T follicular helper cell (primary cell): Measurements from ENCODE around the gene MAP3K10.

Experiments
- DNase-seq: peaks from one replicate; pipeline ENCODE4 v3.0.0-alpha.2; 2020; ENCODE audit warnings: low read depth

Gene MAP3K10

GRCh38 chr19:40174092-40174491 lies 17.1 kb upstream of the MAP3K10 start:
- no peak for DNase-seq

DNA sequence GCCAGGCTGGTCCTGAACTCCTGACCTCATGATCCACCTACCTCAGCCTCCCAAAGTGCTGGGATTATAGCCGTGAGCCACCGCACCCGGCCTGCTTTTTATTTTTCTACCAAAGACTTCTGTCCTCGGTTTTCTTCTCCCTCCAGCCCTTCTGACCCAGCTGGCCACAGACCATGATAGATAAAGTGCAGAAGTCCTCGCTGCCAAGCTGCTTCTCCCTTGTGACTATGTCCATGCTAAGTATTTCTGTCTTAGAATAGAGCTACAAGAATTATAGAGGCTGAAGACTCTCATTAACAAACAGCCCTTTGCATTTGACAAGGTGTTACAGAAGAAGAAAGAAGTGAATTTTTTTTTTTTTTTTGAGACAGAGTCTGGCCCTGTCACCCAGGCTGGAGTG lies 15.4 kb upstream of the MAP3K10 start:
- DNase-seq = no peak

- no peak for DNase-seq
Measured at GRCh38 chr19:40177286-40178070, 13.7 kb upstream of the MAP3K10 start.

DNA sequence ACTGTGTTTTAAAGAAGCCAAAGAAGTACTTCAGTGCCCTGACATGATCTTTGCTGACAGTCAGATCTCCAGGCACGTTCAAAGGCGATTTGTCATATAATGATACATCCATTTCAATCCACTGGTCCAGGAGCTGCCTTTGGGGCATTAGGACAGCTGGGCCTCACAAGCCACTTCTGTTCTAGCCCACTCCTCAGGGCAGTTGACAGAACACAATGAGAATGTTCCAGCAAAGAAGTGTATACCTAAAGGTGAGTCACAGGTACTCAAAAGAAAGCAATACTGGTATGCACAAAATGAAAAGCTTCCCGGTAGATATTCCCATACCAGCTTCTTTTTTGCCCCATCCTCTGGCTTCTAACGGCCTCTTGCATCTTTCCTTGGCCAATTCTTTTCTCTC lies 12.5 kb upstream of the MAP3K10 start:
- no peak for DNase-seq

DNA sequence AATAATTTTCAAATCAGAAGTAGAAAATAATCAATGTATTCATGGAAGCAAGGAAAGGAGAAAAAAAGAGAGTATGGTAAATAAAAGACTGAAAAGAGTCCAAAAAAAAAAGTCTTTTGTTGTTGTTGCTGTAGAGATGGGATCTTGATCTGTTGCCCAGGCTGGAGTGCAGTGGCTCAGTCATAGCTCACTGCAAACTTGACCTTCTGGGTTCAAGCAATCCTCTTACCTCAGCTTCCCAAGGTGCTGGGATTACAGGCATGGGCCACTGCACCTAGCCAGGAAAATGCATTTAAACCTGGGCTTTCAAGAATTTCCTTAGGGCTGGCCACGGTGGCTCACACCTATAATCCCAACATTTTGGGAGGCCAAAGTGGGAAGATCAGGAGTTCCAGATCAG lies 7.0 kb upstream of the MAP3K10 start:
- no peak for DNase-seq

GRCh38 chr19:40191836-40192646 lies 815 bp downstream of the MAP3K10 start:
- DNase-seq = no peak

DNA sequence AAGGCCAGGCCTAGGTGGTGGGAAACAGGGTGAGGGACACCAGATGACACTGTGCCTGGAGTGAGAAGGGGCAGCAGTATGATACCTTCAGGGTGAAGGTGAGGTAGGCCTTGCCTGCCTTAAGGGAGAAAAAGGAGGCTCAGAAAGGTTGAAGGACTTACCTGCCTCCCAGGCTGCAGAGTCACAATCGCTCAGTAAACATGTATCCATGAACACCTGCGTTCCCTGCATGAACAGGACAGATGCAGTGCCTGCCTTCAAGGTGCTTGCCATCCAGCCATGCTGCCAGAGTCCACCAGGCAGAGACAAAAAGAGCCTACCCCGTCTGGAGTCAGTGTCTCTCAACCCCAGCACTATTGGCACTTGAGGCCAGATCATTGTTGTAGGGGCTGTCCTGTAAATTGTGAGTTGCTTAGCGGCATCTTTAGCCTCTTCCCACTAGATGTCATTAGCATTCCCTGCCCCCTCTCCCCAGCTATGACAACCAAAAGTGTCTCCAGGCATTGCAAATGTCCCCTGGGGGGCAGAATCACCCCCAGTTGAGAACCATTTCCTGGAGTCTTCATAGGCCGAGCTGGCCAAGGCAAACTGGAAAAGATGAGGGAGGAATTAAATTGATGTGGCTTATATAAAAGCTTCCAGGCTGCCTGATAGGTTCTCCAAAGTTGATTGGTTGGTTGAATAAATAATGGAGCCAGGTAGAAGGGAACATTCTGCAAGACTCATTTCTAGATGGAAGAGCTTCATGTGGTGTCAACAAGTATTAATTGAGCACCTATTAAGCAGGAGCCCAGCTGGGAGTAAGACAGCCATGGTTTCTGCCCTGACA lies 1.7 kb downstream of the MAP3K10 start:
- no peak for DNase-seq

- DNase-seq = no peak
Measured at GRCh38 chr19:40193587-40193849, 2.3 kb downstream of the MAP3K10 start.

GRCh38 chr19:40198272-40198990 lies 7.2 kb downstream of the MAP3K10 start:
- DNase-seq = no peak

DNA sequence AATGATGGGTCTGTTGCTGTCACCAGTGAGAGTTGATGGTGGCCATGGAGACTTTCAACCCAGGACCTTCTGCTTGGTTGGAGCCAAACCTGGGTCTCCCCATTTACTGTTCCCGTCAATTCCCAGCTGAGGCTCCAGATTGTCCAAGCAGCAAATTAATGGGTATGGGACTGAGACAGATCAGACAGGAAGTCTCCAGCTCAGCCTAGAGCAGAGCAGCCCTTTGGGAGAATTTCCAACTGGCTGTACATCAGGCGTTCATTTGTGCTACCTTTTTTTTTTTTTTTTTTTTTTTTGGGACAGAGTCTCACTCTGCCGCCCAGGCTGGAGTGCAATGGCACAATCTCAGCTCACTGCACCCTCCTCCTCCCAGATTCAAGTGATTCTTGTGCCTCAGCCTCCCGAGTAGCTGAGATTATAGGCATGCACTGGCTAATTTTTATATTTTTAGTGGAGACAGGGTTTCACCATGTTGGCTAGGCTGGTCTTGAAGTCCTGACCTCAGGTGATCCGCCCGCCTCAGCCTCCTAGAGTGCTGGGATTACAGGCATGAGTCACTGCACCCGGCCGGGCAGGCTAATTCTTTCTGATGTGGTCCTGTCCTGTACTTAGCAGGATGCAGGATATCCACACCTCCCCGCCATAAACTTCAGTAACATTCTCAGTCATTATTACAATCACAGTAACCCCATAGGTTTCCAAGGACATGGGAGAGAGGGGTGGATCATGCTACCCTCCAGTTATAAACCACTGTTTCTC lies 9.3 kb downstream of the MAP3K10 start:
- no peak for DNase-seq

- no peak for DNase-seq
Measured at GRCh38 chr19:40204381-40204780, 13.2 kb downstream of the MAP3K10 start.

DNA sequence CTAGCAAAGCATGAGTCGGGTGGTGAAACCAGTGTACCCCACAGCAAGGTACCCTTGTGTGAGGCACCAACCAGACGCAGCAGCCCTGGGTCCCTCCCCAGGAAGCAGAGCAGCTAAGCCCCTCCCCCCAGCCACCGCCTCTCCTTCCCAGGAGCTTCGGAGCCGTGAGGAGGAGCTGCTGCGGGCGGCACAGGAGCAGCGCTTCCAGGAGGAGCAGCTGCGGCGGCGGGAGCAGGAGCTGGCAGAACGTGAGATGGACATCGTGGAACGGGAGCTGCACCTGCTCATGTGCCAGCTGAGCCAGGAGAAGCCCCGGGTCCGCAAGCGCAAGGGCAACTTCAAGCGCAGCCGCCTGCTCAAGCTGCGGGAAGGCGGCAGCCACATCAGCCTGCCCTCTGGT lies 14.5 kb downstream of the MAP3K10 start:
- no peak for DNase-seq

DNA sequence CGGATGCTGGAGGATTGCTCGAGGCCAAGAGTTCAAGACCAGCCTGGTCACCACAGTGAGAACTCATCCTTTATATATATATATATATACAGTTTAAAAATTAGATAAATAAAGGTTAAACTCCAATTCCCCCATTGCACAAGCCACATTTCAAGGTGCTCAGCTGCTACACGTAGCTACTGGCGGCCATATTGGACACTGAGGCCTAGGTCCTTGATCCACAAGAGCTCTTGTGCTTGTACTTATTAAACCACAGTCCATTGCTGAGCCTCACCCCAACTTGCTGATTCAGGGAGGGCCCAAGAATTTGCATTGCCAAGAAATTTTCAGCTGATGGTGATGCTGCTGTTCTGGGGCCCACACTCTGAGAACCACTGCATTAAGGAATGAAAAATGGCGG lies 17.4 kb downstream of the MAP3K10 start:
- DNase-seq = no peak

- DNase-seq = no peak
Measured at GRCh38 chr19:40210889-40211288, 19.7 kb downstream of the MAP3K10 start.

GRCh38 chr19:40213251-40213829 lies 22.1 kb downstream of the MAP3K10 start:
- DNase-seq = no peak

GRCh38 chr19:40213882-40214570 lies 22.8 kb downstream of the MAP3K10 start:
- DNase-seq = no peak

DNA sequence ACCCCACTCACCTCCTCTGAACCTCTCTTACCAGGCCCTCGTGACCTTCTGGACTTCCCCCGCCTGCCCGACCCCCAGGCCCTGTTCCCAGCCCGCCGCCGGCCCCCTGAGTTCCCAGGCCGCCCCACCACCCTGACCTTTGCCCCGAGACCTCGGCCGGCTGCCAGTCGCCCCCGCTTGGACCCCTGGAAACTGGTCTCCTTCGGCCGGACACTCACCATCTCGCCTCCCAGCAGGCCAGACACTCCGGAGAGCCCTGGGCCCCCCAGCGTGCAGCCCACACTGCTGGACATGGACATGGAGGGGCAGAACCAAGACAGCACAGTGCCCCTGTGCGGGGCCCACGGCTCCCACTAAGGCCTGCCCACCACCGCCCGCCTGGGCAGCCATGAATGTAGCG lies 23.7 kb downstream of the MAP3K10 start:
- no peak for DNase-seq

DNA sequence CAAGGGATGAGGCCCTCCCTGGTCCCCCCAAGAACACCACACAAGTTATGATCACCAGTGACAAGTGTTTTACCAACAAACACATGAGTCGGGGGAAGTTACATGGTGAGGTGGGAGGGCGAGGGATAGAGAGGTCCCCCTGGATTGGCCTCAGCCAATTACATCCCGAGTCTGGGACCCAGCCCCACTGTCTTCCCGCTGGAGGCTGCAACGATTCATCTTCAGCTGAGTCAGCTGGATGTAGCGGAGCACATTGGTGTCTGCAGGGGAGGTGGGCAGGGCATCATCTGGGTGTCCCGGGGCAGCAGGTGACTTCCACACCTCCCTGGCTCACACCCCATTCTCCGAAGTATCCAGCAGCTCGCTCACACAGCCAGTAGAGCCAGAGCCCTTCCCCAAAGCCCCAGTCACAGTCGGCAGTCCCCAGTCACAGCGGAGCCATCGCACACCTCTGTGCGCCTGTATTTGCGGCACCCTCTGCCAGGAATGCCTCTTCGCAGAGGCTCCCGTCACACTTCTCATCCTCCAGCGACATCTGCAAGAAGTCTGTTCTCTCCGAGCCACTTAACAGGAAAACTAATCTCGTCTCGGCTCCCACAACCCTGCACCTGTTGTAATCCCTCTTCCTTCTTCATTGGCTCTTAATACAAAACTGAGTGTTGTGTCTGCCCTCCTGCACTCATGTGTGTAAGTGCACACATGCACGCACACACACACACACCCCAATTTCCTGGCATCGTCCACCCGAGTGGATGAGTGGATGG lies 25.0 kb downstream of the MAP3K10 start:
- no peak for DNase-seq

DNA sequence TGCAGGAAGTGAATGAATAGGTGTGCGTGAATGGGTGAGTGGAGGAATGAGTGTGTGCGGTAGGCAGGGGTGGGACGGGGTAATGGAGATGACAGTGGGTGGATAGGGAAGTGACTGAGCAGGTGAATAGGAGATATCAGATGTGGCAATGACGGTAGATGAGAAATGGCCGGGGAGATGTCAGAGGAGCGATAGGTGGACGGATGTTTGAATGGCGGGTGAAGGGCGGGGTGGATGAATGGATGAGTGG lies 25.5 kb downstream of the MAP3K10 start:
- no peak for DNase-seq
